Ishikawa (cell line): ENCODE results near the gene PGM3.

Experiments
- CEBPB ChIP-seq: IDR thresholded peaks from 2 replicates; pipeline ENCODE4 v1.6.1; 2012
- CREB1 ChIP-seq: IDR thresholded peaks from 2 replicates; pipeline ENCODE4 v1.6.1; 2012; ENCODE audit warnings: low read depth
- EGR1 ChIP-seq: IDR thresholded peaks from 2 replicates; pipeline ENCODE4 v1.6.1; 2012
- EP300 ChIP-seq: IDR thresholded peaks from 2 replicates; pipeline ENCODE4 v1.6.1; 2012; ENCODE audit warnings: borderline replicate concordance
- FOXM1 ChIP-seq: IDR thresholded peaks from 2 replicates; pipeline ENCODE4 v1.6.1; 2012; ENCODE audit warnings: low read depth, borderline replicate concordance
- NFIC ChIP-seq: IDR thresholded peaks from 2 replicates; pipeline ENCODE4 v1.6.1; 2012
- RAD21 ChIP-seq: IDR thresholded peaks from 2 replicates; pipeline ENCODE4 v1.6.1; 2012; ENCODE audit warnings: low read depth
- TAF1 ChIP-seq: IDR thresholded peaks from 2 replicates; pipeline ENCODE4 v1.6.1; 2012; ENCODE audit warnings: low read depth, mild to moderate bottlenecking
- TCF12 ChIP-seq: IDR thresholded peaks from 2 replicates; pipeline ENCODE4 v1.6.1; 2012; ENCODE audit warnings: low read depth
- TEAD4 ChIP-seq: IDR thresholded peaks from 2 replicates; pipeline ENCODE4 v1.6.1; 2012
- YY1 ChIP-seq: IDR thresholded peaks from 2 replicates; pipeline ENCODE4 v1.6.1; 2012; ENCODE audit warnings: low read depth
- ZBTB7A ChIP-seq: IDR thresholded peaks from 2 replicates; pipeline ENCODE4 v1.6.1; 2012; ENCODE audit warnings: low read depth
- TF ChIP-seq, protein P1 (sequence below): IDR thresholded peaks from 2 replicates; pipeline ENCODE4 v1.6.1; 2012
- TF ChIP-seq, protein P2 (sequence below): IDR thresholded peaks from 2 replicates; pipeline ENCODE4 v1.6.1; 2012; ENCODE audit warnings: low read depth, mild to moderate bottlenecking
- TF ChIP-seq, protein P3 (sequence below): IDR thresholded peaks from 2 replicates; pipeline ENCODE4 v1.6.1; 2012

Gene PGM3

GRCh38 chr6:83199863-83200225, 6.8 kb upstream of the PGM3 start:
- TF ChIP-seq ZBTB7A, result no peak
- no peak for TF ChIP-seq TCF12
- no peak for TF ChIP-seq FOXM1
- TF ChIP-seq, protein P1, sequence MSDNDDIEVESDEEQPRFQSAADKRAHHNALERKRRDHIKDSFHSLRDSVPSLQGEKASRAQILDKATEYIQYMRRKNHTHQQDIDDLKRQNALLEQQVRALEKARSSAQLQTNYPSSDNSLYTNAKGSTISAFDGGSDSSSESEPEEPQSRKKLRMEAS, result no peak
- TF ChIP-seq YY1, result no peak
- TF ChIP-seq, protein P2, sequence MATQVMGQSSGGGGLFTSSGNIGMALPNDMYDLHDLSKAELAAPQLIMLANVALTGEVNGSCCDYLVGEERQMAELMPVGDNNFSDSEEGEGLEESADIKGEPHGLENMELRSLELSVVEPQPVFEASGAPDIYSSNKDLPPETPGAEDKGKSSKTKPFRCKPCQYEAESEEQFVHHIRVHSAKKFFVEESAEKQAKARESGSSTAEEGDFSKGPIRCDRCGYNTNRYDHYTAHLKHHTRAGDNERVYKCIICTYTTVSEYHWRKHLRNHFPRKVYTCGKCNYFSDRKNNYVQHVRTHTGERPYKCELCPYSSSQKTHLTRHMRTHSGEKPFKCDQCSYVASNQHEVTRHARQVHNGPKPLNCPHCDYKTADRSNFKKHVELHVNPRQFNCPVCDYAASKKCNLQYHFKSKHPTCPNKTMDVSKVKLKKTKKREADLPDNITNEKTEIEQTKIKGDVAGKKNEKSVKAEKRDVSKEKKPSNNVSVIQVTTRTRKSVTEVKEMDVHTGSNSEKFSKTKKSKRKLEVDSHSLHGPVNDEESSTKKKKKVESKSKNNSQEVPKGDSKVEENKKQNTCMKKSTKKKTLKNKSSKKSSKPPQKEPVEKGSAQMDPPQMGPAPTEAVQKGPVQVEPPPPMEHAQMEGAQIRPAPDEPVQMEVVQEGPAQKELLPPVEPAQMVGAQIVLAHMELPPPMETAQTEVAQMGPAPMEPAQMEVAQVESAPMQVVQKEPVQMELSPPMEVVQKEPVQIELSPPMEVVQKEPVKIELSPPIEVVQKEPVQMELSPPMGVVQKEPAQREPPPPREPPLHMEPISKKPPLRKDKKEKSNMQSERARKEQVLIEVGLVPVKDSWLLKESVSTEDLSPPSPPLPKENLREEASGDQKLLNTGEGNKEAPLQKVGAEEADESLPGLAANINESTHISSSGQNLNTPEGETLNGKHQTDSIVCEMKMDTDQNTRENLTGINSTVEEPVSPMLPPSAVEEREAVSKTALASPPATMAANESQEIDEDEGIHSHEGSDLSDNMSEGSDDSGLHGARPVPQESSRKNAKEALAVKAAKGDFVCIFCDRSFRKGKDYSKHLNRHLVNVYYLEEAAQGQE, result no peak
- TF ChIP-seq CEBPB, result no peak
- no peak for TF ChIP-seq CREB1
- TF ChIP-seq EP300, result no peak
- no peak for TF ChIP-seq NFIC
- no peak for TF ChIP-seq RAD21
- no peak for TF ChIP-seq TAF1
- TF ChIP-seq, protein P3, sequence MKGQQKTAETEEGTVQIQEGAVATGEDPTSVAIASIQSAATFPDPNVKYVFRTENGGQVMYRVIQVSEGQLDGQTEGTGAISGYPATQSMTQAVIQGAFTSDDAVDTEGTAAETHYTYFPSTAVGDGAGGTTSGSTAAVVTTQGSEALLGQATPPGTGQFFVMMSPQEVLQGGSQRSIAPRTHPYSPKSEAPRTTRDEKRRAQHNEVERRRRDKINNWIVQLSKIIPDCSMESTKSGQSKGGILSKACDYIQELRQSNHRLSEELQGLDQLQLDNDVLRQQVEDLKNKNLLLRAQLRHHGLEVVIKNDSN, result no peak
- TF ChIP-seq EGR1, result no peak

DNA sequence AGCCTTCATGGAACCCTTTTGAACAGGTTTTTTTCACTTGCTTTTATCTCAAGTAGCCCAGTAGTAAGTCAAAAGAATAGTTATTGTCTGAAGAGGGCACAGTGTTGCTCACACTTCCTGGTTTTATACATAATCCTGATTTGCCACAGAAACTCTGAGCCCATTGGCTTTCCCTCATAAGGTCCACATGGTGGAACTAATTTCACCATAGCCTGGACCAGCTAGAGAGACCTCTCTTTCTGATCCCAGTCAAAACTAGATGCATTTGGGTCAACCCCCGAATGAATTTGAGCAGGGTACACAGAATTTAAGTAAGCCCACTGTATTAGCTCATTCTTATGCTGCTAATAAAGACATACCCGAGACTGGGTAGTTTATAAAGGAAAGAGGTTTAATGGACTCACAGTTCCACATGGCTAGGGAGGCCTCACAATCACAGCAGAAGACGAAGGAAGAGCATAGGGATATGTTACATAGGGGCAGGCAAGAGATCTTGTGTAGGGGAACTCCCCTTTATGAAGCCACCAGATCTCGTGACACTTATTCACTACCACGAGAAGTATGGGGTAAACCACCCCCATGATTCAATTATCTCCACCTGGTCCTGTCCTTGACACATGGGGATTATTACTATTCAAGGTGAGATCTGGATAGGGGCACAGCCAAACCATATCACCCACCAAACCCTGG, 6.3 kb upstream of the PGM3 start:
- TF ChIP-seq CREB1 (no peak), EGR1 (no peak), EP300 (no peak), RAD21 (no peak)

DNA sequence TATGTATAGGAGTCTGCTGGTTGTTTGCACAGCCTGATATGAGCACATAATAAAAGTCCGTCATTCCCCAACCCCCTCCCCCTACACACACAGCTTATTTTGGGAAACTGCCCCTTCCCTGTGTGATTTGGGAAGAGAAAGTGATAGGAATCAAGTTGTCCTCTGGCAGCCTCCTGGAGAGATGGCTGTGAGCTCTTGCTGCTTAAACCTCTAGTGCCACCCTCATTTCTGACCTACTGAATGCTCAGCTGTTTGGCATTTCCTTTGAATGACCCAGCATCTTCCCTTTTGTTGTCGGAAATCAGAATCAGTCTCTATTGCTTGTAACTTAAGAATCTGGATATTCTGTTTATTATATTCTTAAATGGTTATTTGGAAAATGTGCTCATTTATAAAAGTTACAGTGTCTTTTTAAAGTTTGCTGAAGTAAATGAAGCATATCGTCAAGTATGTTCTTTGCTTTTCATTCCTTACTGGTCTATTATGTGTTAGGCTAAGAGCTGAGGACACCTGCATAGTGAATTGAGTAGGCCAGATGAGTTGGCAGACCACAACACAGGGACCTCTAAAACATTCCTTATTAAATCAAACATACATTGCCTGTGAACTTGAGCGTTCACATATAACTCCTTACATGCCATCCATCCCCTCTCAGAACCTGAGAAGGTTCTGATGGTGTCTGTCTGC, 5.6 kb upstream of the PGM3 start:
- TF ChIP-seq CREB1, result no peak
- no peak for TF ChIP-seq CEBPB
- TF ChIP-seq NFIC, result no peak
- TF ChIP-seq FOXM1, result no peak
- no peak for TF ChIP-seq ZBTB7A
- no peak for TF ChIP-seq TEAD4
- TF ChIP-seq, protein P2, result no peak
- TF ChIP-seq TCF12, result no peak
- TF ChIP-seq, protein P1, result no peak
- no peak for TF ChIP-seq TAF1
- TF ChIP-seq, protein P3, result no peak
- TF ChIP-seq YY1, result no peak
- no peak for TF ChIP-seq EGR1
- no peak for TF ChIP-seq EP300
- TF ChIP-seq RAD21, result no peak

DNA sequence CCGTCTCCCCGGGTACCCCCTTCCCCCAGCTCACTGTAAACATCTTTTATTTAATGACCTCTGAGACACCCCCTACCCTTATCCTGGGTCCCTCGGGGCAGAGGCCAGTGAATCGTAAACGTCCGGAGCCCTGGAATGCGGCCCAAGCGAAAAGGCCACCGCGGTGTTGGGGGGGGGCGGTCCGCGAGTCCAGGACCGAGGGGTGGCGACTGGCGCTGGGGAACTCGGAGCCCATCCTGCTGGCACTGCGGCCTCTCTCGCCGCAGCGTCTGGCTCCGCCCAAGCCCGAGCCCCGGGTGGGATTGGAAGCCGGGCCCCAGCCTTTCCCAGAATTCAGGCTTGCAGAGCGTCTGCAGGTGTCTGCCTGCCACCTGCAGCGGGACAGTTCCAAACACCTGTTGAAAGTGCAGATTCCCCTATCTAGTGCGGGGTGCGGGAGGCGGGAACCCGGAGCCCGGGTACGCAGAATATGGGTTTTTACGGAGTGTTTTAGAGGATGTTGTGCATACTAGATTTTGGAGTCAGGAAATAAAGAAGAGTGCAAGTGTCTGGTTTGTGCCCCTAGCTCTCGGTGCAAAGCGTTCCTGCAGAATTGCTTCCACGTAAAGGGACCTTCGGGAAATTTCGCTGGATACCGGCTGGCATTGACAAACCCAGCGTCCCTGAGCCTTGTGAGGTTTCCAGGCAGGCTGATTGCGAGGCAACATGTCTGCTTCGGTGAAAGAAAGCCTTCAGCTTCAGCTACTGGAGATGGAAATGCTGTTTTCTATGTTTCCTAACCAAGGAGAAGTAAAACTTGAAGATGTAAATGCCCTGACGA, 892 bp upstream of the PGM3 start:
- peak; percentile 47; the same call in 1 of the 2 replicates for TF ChIP-seq ZBTB7A
- TF ChIP-seq TAF1, result no peak
- no peak for TF ChIP-seq EGR1
- TF ChIP-seq CEBPB, result no peak
- no peak for TF ChIP-seq CREB1
- TF ChIP-seq TEAD4, result 0 out of 2 replicates have a peak, but pooled peaks have one; percentile 21
- no peak for TF ChIP-seq NFIC
- TF ChIP-seq TCF12, result peak; percentile 39; the same call in 1 of the 2 replicates
- TF ChIP-seq RAD21, result no peak
- TF ChIP-seq EP300, result no peak
- TF ChIP-seq FOXM1, result no peak
- TF ChIP-seq, protein P2, result no peak
- TF ChIP-seq, protein P1, result no peak
